ENCODE results near the gene KCNH5.

The KCNH5 gene

GRCh38 chr14:62994096-62994495 lies 51.2 kb downstream of the KCNH5 start:
- FAIRE-seq = no peak

- FAIRE-seq = no peak
Observed at GRCh38 chr14:62988967-62989366, 56.3 kb downstream of the KCNH5 start.

- no peak for FAIRE-seq
Observed at GRCh38 chr14:62983821-62984220, 61.4 kb downstream of the KCNH5 start.

- FAIRE-seq = no peak
Observed at GRCh38 chr14:62980693-62981092, 64.6 kb downstream of the KCNH5 start.

- FAIRE-seq = no peak
Observed at GRCh38 chr14:62957562-62957961, 87.7 kb downstream of the KCNH5 start.

- FAIRE-seq = no peak
Observed at GRCh38 chr14:62956413-62956812, 88.8 kb downstream of the KCNH5 start.

- FAIRE-seq = no peak
Observed at GRCh38 chr14:62954165-62954564, 91.1 kb downstream of the KCNH5 start.

GRCh38 chr14:62952226-62952625 lies 93.0 kb downstream of the KCNH5 start:
- no peak for FAIRE-seq

GRCh38 chr14:62947301-62947700 lies 98.0 kb downstream of the KCNH5 start:
- no peak for FAIRE-seq

- no peak for FAIRE-seq
Observed at GRCh38 chr14:62946221-62946620, 99.0 kb downstream of the KCNH5 start.

GRCh38 chr14:62943202-62943601 lies 102.1 kb downstream of the KCNH5 start:
- FAIRE-seq = no peak

GRCh38 chr14:62939970-62940369 lies 105.3 kb downstream of the KCNH5 start:
- FAIRE-seq = no peak

GRCh38 chr14:62938778-62939177 lies 106.5 kb downstream of the KCNH5 start:
- FAIRE-seq = no peak

- no peak for FAIRE-seq
Observed at GRCh38 chr14:62934439-62934838, 110.8 kb downstream of the KCNH5 start.

- FAIRE-seq = no peak
Observed at GRCh38 chr14:62921466-62921865, 123.8 kb downstream of the KCNH5 start.

GRCh38 chr14:62916551-62916950 lies 128.7 kb downstream of the KCNH5 start:
- no peak for FAIRE-seq

- no peak for FAIRE-seq
Observed at GRCh38 chr14:62914873-62915272, 130.4 kb downstream of the KCNH5 start.

GRCh38 chr14:62914025-62914424 lies 131.2 kb downstream of the KCNH5 start:
- no peak for FAIRE-seq

GRCh38 chr14:62908506-62908905 lies 136.8 kb downstream of the KCNH5 start:
- FAIRE-seq = no peak

- FAIRE-seq = no peak
Observed at GRCh38 chr14:62905566-62905965, 139.7 kb downstream of the KCNH5 start.

- FAIRE-seq = no peak
Observed at GRCh38 chr14:62897771-62898170, 147.5 kb downstream of the KCNH5 start.

- no peak for FAIRE-seq
Observed at GRCh38 chr14:62896932-62897456, 148.3 kb downstream of the KCNH5 start.

GRCh38 chr14:62894736-62895135 lies 150.5 kb downstream of the KCNH5 start:
- FAIRE-seq = no peak

GRCh38 chr14:62889364-62889763 lies 155.9 kb downstream of the KCNH5 start:
- FAIRE-seq = no peak

- FAIRE-seq = no peak
Observed at GRCh38 chr14:62886461-62886860, 158.8 kb downstream of the KCNH5 start.

GRCh38 chr14:62885451-62885850 lies 159.8 kb downstream of the KCNH5 start:
- no peak for FAIRE-seq
